OCI-LY3 (cell line): ENCODE measurements around the gene DOLK.

Experiments used
- H2AFZ ChIP-seq: fragments of 200-600, 300-600 bp; shearing (Covaris generic); 2 replicates; pipeline ENCODE4 v1.6.0; 2014; ENCODE audit warnings: antibody characterized with exemption, low read depth, low read length
- H3K27ac ChIP-seq: fragments of 200-600, 300-600 bp; sonication (generic); 2 replicates; pipeline ENCODE4 v1.5.1; 2014; ENCODE audit warnings: mild to moderate bottlenecking, low read length, moderate library complexity, mixed read lengths
- H3K27me3 ChIP-seq: fragments of 200-600, 300-600 bp; sonication (generic); 2 replicates; pipeline ENCODE4 v1.6.1; 2014; ENCODE audit warnings: low read depth, low read length, mixed read lengths
- H3K36me3 ChIP-seq: fragments of 200-600, 300-600 bp; sonication (generic); replicated peaks from 2 replicates; pipeline ENCODE3; 2014; ENCODE audit warnings: low read depth, low read length, mixed read lengths
- H3K4me1 ChIP-seq: fragments of 300-600, 200-600 bp; sonication (generic); 2 replicates; pipeline ENCODE4 v1.6.1; 2014; ENCODE audit warnings: low read length, mixed read lengths
- H3K4me2 ChIP-seq: fragments of 200-600, 300-600 bp; sonication (generic); 2 replicates; pipeline ENCODE4 v1.6.1; 2014; ENCODE audit warnings: low read length, mixed read lengths
- H3K4me3 ChIP-seq: fragments of 300-600, 200-600 bp; sonication (generic); 2 replicates; pipeline ENCODE4 v1.5.1; 2014; ENCODE audit warnings: antibody characterized with exemption, mild to moderate bottlenecking, low read length, moderate library complexity
- H3K79me2 ChIP-seq: fragments of 300-600, 200-600 bp; shearing (Covaris generic); 2 replicates; pipeline ENCODE4 v1.6.1; 2014; ENCODE audit warnings: mild to moderate bottlenecking, low read length, mixed read lengths
- H3K9ac ChIP-seq: fragments of 300-600, 200-600 bp; shearing (Covaris generic); 2 replicates; pipeline ENCODE4 v1.6.0; 2014; ENCODE audit warnings: mild to moderate bottlenecking, low read length, moderate library complexity
- H3K9me3 ChIP-seq: fragments of 200-600, 300-600 bp; shearing (Covaris generic); 2 replicates; pipeline ENCODE4 v1.6.1; 2014; ENCODE audit warnings: low read length, mixed read lengths; ENCODE audit not compliant: insufficient read depth
- H4K20me1 ChIP-seq: fragments of 200-600, 300-600 bp; sonication (generic); 2 replicates; pipeline ENCODE4 v1.6.1; 2016; ENCODE audit warnings: low read length, mixed read lengths; ENCODE audit not compliant: insufficient read depth
- CTCF ChIP-seq: fragments of 200-600, 300-600 bp; sonication (generic); IDR thresholded peaks from 2 replicates; pipeline ENCODE4 v1.5.1; 2014; ENCODE audit warnings: antibody characterized with exemption, low read length, low read depth
- EZH2phosphoT487 ChIP-seq: fragments of 200-600 bp; shearing (Covaris generic); IDR thresholded peaks from 2 replicates; pipeline ENCODE4 v1.6.1; 2018; ENCODE audit warnings: antibody characterized with exemption, mixed run types, low read depth

Gene DOLK

GRCh38 chr9:128898845-128899565 is 48.4 kb downstream of the DOLK start:
- no peak overlapping the region for H2AFZ ChIP-seq
- peaks cover 6% of the 10 kb centered on the region for H3K36me3 ChIP-seq
- 0 out of 2 replicates have a peak, but pooled peaks cover 4% of the 10 kb centered on the region for H4K20me1 ChIP-seq
- peaks cover 17% of the 10 kb centered on the region; the same call in 1 of the 2 replicates for H3K4me1 ChIP-seq
- H3K79me2 ChIP-seq, result no peaks in the 10 kb centered on the region
- no peaks in the 10 kb centered on the region for H3K27me3 ChIP-seq
- H3K27ac ChIP-seq, result no peak overlapping the region
- H3K4me2 ChIP-seq, result no peak overlapping the region
- no peaks in the 10 kb centered on the region for H3K9me3 ChIP-seq
- no peak overlapping the region for H3K4me3 ChIP-seq
- no peak overlapping the region for H3K9ac ChIP-seq
- TF ChIP-seq CTCF, result no peak

- H3K4me2 ChIP-seq, result no peak overlapping the region
- H3K79me2 ChIP-seq, result no peaks in the 10 kb centered on the region
- no peaks in the 10 kb centered on the region for H3K9me3 ChIP-seq
- TF ChIP-seq EZH2phosphoT487, result no peak
- no peak for TF ChIP-seq CTCF
- no peak overlapping the region for H2AFZ ChIP-seq
- peaks cover 7% of the 10 kb centered on the region for H3K36me3 ChIP-seq
- H3K4me3 ChIP-seq, result no peak overlapping the region
- H3K9ac ChIP-seq, result no peak overlapping the region
- peaks cover 17% of the 10 kb centered on the region; the same call in 1 of the 2 replicates for H3K4me1 ChIP-seq
- H3K27me3 ChIP-seq, result no peaks in the 10 kb centered on the region
- 0 out of 2 replicates have a peak, but pooled peaks cover 4% of the 10 kb centered on the region for H4K20me1 ChIP-seq
- no peak overlapping the region for H3K27ac ChIP-seq
Measured at GRCh38 chr9:128898382-128898781, 49.0 kb downstream of the DOLK start.

GRCh38 chr9:128895556-128895955 is 51.8 kb downstream of the DOLK start:
- no peaks in the 10 kb centered on the region for H3K9me3 ChIP-seq
- H3K4me1 ChIP-seq, result peaks cover 5% of the 10 kb centered on the region; the same call in 1 of the 2 replicates
- 0 out of 2 replicates have a peak, but pooled peaks cover 1% of the 10 kb centered on the region for H3K79me2 ChIP-seq
- H3K27ac ChIP-seq, result no peak overlapping the region
- no peak overlapping the region for H3K9ac ChIP-seq
- no peak overlapping the region for H3K4me3 ChIP-seq
- TF ChIP-seq EZH2phosphoT487 (no peak), CTCF (no peak)
- H2AFZ ChIP-seq, result no peak overlapping the region
- H4K20me1 ChIP-seq, result 0 out of 2 replicates have a peak, but pooled peaks cover 4% of the 10 kb centered on the region
- H3K4me2 ChIP-seq, result no peak overlapping the region
- H3K36me3 ChIP-seq, result peaks cover 13% of the 10 kb centered on the region
- no peaks in the 10 kb centered on the region for H3K27me3 ChIP-seq
